Liver (tissue), 3 donors: ENCODE results near the gene CTTNBP2.

Experiments used
- ATF3 ChIP-seq: IDR thresholded peaks from 2 replicates; pipeline ENCODE4 v1.6.1; 2016; ENCODE audit warnings: antibody characterized with exemption
- FOXA1 ChIP-seq: IDR thresholded peaks from 2 replicates; pipeline ENCODE4 v1.6.1; 2016; ENCODE audit warnings: antibody characterized with exemption
- FOXA2 ChIP-seq: IDR thresholded peaks from 2 replicates; pipeline ENCODE4 v1.6.1; 2016; ENCODE audit warnings: antibody characterized with exemption
- HNF4A ChIP-seq, 2 donors: conservative IDR thresholded peaks; 2 replicates each; pipeline ENCODE4 v1.6.1; 2016; ENCODE audit warnings: antibody characterized with exemption in 2 of 2, mild to moderate bottlenecking in 2 of 2
- RAD21 ChIP-seq, 2 donors: IDR thresholded peaks; 2 replicates each; pipeline ENCODE4 v1.6.1; 2016; ENCODE audit warnings: antibody characterized with exemption in 2 of 2, mild to moderate bottlenecking in 2 of 2
- REST ChIP-seq: IDR thresholded peaks from 2 replicates; pipeline ENCODE4 v1.6.1; 2016; ENCODE audit warnings: antibody characterized with exemption, mild to moderate bottlenecking
- TAF1 ChIP-seq: conservative IDR thresholded peaks from 2 replicates; pipeline ENCODE4 v1.6.1; 2016; ENCODE audit warnings: antibody characterized with exemption, mild to moderate bottlenecking
- YY1 ChIP-seq: IDR thresholded peaks from 2 replicates; pipeline ENCODE4 v1.6.1; 2016; ENCODE audit warnings: antibody characterized with exemption, mild to moderate bottlenecking
- TF ChIP-seq, protein P1 (sequence below): fragments of 150-350 bp; IDR thresholded peaks from 2 replicates; pipeline ENCODE4 v1.5.1; 2017; ENCODE audit warnings: improper control_type of control experiment, low read depth, low read length; ENCODE audit not compliant: missing input control
- TF ChIP-seq, protein P2 (sequence below): IDR thresholded peaks from 2 replicates; pipeline ENCODE4 v1.6.1; 2016; ENCODE audit warnings: antibody characterized with exemption
- donor health status: healthy.
- donor health status: healthy.

DNA sequence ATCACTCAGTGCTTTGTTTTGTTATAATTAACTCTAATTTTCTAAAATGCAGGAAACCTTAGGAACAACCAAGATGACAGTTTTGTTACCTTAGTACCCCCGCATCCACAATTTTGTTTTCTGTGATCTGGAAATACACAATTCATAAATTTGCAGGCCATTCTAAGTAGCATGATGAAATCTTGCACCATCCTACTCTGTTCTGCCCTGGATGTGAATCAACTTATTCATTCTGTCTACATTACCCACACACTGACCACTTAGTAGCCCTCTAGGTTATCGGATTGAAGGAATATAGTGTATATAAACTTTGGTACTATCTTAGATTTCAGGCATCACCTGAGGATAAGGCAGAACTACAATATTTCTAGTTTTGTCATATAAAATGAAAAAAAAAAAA is 155.9 kb downstream of the CTTNBP2 start:
- TF ChIP-seq, protein P1, sequence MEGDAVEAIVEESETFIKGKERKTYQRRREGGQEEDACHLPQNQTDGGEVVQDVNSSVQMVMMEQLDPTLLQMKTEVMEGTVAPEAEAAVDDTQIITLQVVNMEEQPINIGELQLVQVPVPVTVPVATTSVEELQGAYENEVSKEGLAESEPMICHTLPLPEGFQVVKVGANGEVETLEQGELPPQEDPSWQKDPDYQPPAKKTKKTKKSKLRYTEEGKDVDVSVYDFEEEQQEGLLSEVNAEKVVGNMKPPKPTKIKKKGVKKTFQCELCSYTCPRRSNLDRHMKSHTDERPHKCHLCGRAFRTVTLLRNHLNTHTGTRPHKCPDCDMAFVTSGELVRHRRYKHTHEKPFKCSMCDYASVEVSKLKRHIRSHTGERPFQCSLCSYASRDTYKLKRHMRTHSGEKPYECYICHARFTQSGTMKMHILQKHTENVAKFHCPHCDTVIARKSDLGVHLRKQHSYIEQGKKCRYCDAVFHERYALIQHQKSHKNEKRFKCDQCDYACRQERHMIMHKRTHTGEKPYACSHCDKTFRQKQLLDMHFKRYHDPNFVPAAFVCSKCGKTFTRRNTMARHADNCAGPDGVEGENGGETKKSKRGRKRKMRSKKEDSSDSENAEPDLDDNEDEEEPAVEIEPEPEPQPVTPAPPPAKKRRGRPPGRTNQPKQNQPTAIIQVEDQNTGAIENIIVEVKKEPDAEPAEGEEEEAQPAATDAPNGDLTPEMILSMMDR = no peak
- TF ChIP-seq, protein P2, sequence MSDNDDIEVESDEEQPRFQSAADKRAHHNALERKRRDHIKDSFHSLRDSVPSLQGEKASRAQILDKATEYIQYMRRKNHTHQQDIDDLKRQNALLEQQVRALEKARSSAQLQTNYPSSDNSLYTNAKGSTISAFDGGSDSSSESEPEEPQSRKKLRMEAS = no peak
- TF ChIP-seq RAD21 (IDR thresholded peaks at IDR 0.05) (no peak), FOXA1 (no peak), YY1 (no peak), FOXA2 (no peak), HNF4A (conservative IDR thresholded peaks at IDR 0.05) (no peak), REST (no peak), TAF1 (no peak), ATF3 (no peak)
